ENCODE results near the gene DLGAP1.

GRCh38 chr18:3624546-3624934 is 830.6 kb downstream of the DLGAP1 start:
- TF ChIP-seq, protein P1, sequence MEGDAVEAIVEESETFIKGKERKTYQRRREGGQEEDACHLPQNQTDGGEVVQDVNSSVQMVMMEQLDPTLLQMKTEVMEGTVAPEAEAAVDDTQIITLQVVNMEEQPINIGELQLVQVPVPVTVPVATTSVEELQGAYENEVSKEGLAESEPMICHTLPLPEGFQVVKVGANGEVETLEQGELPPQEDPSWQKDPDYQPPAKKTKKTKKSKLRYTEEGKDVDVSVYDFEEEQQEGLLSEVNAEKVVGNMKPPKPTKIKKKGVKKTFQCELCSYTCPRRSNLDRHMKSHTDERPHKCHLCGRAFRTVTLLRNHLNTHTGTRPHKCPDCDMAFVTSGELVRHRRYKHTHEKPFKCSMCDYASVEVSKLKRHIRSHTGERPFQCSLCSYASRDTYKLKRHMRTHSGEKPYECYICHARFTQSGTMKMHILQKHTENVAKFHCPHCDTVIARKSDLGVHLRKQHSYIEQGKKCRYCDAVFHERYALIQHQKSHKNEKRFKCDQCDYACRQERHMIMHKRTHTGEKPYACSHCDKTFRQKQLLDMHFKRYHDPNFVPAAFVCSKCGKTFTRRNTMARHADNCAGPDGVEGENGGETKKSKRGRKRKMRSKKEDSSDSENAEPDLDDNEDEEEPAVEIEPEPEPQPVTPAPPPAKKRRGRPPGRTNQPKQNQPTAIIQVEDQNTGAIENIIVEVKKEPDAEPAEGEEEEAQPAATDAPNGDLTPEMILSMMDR (IDR thresholded peaks at IDR 0.05 in 4 of 5, conservative IDR thresholded peaks at IDR 0.05 in 1 of 5): no peak
- no peak for TF ChIP-seq POLR2A (IDR thresholded peaks at IDR 0.05)
